ENCODE results near the gene FKBP1A. TPM values are rescaled to one million over a fixed set of nuclear protein-coding genes. Genes with fewer than 3 reads are reported as not detected.
"Not testable (repeated sequence)": the region's sequence is repeated elsewhere in the genome, so short reads cannot be mapped to it uniquely, and the experiment has no call there.

Gene FKBP1A
- total RNA-seq, 2 donors from 2014 or later, result 239 to 274 TPM

- DNase-seq (ENCODE audit: low spot score), result no peak
- intact Hi-C loops (cut with DNase I), result no loop called here
Observed at GRCh38 chr20:1420066-1420465, 27.2 kb upstream of the FKBP1A start.

GRCh38 chr20:1418350-1418749 lies 25.5 kb upstream of the FKBP1A start:
- intact Hi-C loops (cut with DNase I), result no loop called here
- no peak for DNase-seq (ENCODE audit: low spot score)

- DNase-seq (ENCODE audit: low spot score), result no peak
- intact Hi-C loops (cut with DNase I), result no loop called here
Observed at GRCh38 chr20:1417790-1418189, 24.9 kb upstream of the FKBP1A start.

GRCh38 chr20:1417273-1417672 lies 24.4 kb upstream of the FKBP1A start:
- intact Hi-C loops (cut with DNase I), result no loop called here
- DNase-seq (ENCODE audit: low spot score), result no peak

GRCh38 chr20:1415667-1416468 lies 23.0 kb upstream of the FKBP1A start:
- DNase-seq (ENCODE audit: low spot score), result no peak
- intact Hi-C loops (cut with DNase I), result no loop called here

GRCh38 chr20:1414982-1415381 lies 22.1 kb upstream of the FKBP1A start:
- no peak for DNase-seq (ENCODE audit: low spot score)
- intact Hi-C loops (cut with DNase I), result no loop called here

- no peak for DNase-seq (ENCODE audit: low spot score)
- intact Hi-C loops (cut with DNase I), result loop anchor here in 1 of 2 donors (5.0 kb wide), 1 partner anchor 1248 kb away; the partner anchor contains the start of gene DEFB127
Observed at GRCh38 chr20:1405801-1406200, 12.9 kb upstream of the FKBP1A start.

GRCh38 chr20:1403624-1404023 lies 10.8 kb upstream of the FKBP1A start:
- intact Hi-C loops (cut with DNase I), result no loop called here
- no peak for DNase-seq (ENCODE audit: low spot score)

- intact Hi-C loops (cut with DNase I), result no loop called here
- DNase-seq (ENCODE audit: low spot score), result no peak
Observed at GRCh38 chr20:1402149-1402548, 9.3 kb upstream of the FKBP1A start.

- intact Hi-C loops (cut with DNase I), result no loop called here
- no peak for DNase-seq (ENCODE audit: low spot score)
Observed at GRCh38 chr20:1401451-1401907, 8.6 kb upstream of the FKBP1A start.

- intact Hi-C loops (cut with DNase I), result loop anchor here in 1 of 2 donors (10.0 kb wide), 1 partner anchor 85 kb away; no protein-coding TSS in a partner anchor
- not testable (repeated sequence) for DNase-seq (ENCODE audit: low spot score)
Observed at GRCh38 chr20:1399678-1400366, 7.0 kb upstream of the FKBP1A start.

GRCh38 chr20:1398185-1398584 lies 5.3 kb upstream of the FKBP1A start:
- intact Hi-C loops (cut with DNase I), result loop anchor here in 1 of 2 donors (10.0 kb wide), 1 partner anchor 83 kb away; no protein-coding TSS in a partner anchor
- not testable (repeated sequence) for DNase-seq (ENCODE audit: low spot score)

- intact Hi-C loops (cut with DNase I), result loop anchor here in 1 of 2 donors (10.0 kb wide), 1 partner anchor 83 kb away; no protein-coding TSS in a partner anchor
- DNase-seq (ENCODE audit: low spot score), result no peak
Observed at GRCh38 chr20:1397710-1398109, 4.9 kb upstream of the FKBP1A start.

GRCh38 chr20:1396702-1397101 lies 3.8 kb upstream of the FKBP1A start:
- intact Hi-C loops (cut with DNase I), result loop anchor here in 1 of 2 donors (10.0 kb wide), 1 partner anchor 82 kb away; no protein-coding TSS in a partner anchor
- DNase-seq (ENCODE audit: low spot score), result no peak

GRCh38 chr20:1396264-1396663 lies 3.4 kb upstream of the FKBP1A start:
- DNase-seq (ENCODE audit: low spot score), result no peak
- intact Hi-C loops (cut with DNase I), result loop anchor here in 1 of 2 donors (10.0 kb wide), 1 partner anchor 81 kb away; no protein-coding TSS in a partner anchor

GRCh38 chr20:1394686-1395085 lies 1.8 kb upstream of the FKBP1A start:
- DNase-seq (ENCODE audit: low spot score), result no peak
- intact Hi-C loops (cut with DNase I), result loop anchor here (5.0 to 10.0 kb wide), 2 partner anchors 67 to 80 kb away; partner anchors contain the start of gene SDCBP2 (in 1 of the 2)

- intact Hi-C loops (cut with DNase I), result loop anchor here (2.0 to 10.0 kb wide), 3 partner anchors 66 to 79 kb away; partner anchors contain the start of genes NSFL1C (in 1 of the 2) and SDCBP2 (in 1 of the 2)
- DNase-seq (ENCODE audit: low spot score), result no peak
Observed at GRCh38 chr20:1393507-1393882, 641 bp upstream of the FKBP1A start.

GRCh38 chr20:1392443-1392692 lies 486 bp downstream of the FKBP1A start:
- intact Hi-C loops (cut with DNase I), result loop anchor here (2.0 to 10.0 kb wide), 3 partner anchors 65 to 78 kb away; partner anchors contain the start of genes NSFL1C (in 1 of the 2) and SDCBP2 (in 1 of the 2)

GRCh38 chr20:1391640-1392442 lies 1.0 kb downstream of the FKBP1A start:
- intact Hi-C loops (cut with DNase I), result loop anchor here (2.0 to 10.0 kb wide), 3 partner anchors 65 to 77 kb away; partner anchors contain the start of genes NSFL1C (in 1 of the 2) and SDCBP2 (in 1 of the 2)
- DNase-seq (ENCODE audit: low spot score), result no peak

More at GRCh38 chr20:1392443-1392692, 486 bp downstream of the FKBP1A start:
- no peak for DNase-seq (ENCODE audit: low spot score)
